Psoas muscle (tissue), 8 donors: ENCODE results near the gene SMIM41. TPM values are rescaled to one million over a fixed set of nuclear protein-coding genes. Genes with fewer than 3 reads are reported as not detected.

Experiments
- ATAC-seq, 4 donors: fragments of 200-7000 bp; cut with Tn5 transposase; one replicate each; pipeline ENCODE4 v1.9.1; 2020; ENCODE audit warnings: moderate library complexity in 3 of 4, mild to moderate bottlenecking in 2 of 4
- DNase-seq, 2 donors: peaks; one replicate each; pipeline ENCODE4 v3.0.0-alpha.2; 2020
- H3K27ac ChIP-seq: fragments of 200-600 bp; one replicate; pipeline ENCODE4 v1.8.0; 2022
- H3K27me3 ChIP-seq, 3 donors: fragments of 200-600 bp in 1 of 3; one replicate each; pipeline versions ENCODE4 v1.6.1 to v1.8.0; 2013 to 2022; ENCODE audit warnings: low read length in 2 of 3, mild to moderate bottlenecking in 2 of 3, moderate library complexity in 1 of 3; ENCODE audit not compliant: insufficient read depth in 3 of 3
- H3K36me3 ChIP-seq, 2 donors: fragments of 200-600 bp in 1 of 2; one replicate each; pipeline versions ENCODE4 v1.6.1 to v1.8.0; 2013 to 2022; ENCODE audit warnings: low read depth in 1 of 2, mild to moderate bottlenecking in 1 of 2, moderate library complexity in 1 of 2; ENCODE audit not compliant: insufficient read depth in 1 of 2
- H3K4me1 ChIP-seq: fragments of 200-600 bp; one replicate; pipeline ENCODE4 v1.8.0; 2022
- H3K4me3 ChIP-seq: fragments of 200-600 bp; one replicate; pipeline ENCODE4 v1.8.0; 2022; ENCODE audit warnings: mild to moderate bottlenecking
- H3K9me3 ChIP-seq: fragments of 200-600 bp; one replicate; pipeline ENCODE4 v1.8.0; 2022
- WGBS, 3 donors: extraction: QIAGEN DNeasy Blood & Tissue Kit; methylation state at CpG; one replicate each; pipeline versions ENCODE4 v1.1.6 to v1.1.7; 2013; 5-methylcytosine and 5-hydroxymethylcytosine counted together
- intact Hi-C, 2 donors: fragments of 100-400 bp; cut with DNase I; formaldehyde crosslinking; loops; one replicate each; pipeline versions ENCODE4 v1.11.0 to v1.14.2; 2022
- polyA plus RNA-seq, 3 donors: library from polyadenylated mRNA; stranded (reverse); fragments of 200-250 nt; gene quantifications; one replicate each; pipeline ENCODE4 v1.2.3, GENCODE V29; 2013
- total RNA-seq, 4 donors: library from RNA; stranded (reverse); fragmentation: NEBNext Ultra II Directional in 2 of 4; extraction: Animal tissue kit (Norgen Biotek cat#: 25700) in 2 of 4; gene quantifications; one replicate each; pipeline versions ENCODE4 v1.2.1 to v1.2.4, GENCODE V29; 2021 to 2023
- TF ChIP-seq, protein P1 (sequence below): fragments of 200-600 bp; IDR thresholded peaks from one replicate; pipeline ENCODE4 v1.8.0; 2022; ENCODE audit warnings: antibody characterized with exemption
- donor health status: healthy with polysubstance abuse.
- donor health status: DM: no; HTN: no; CAD: no; lungs with moderate emphysema.
- donor health status: Bipolar disorder and iron deficiency.
- donor health status: healthy.
- donor health status: DM: yes; HTN: yes; CAD: no.
- donor health status: DM: no; HTN: no; CAD: no.
- donor health status: DM: no; HTN: no; CAD: no.
- donor health status: DM: yes; HTN: yes; CAD: no.

The SMIM41 gene
- total and polyA plus RNA-seq, 7 donors, result 0.16 to 0.32 (median 0.20) TPM; not detected in 4

DNA sequence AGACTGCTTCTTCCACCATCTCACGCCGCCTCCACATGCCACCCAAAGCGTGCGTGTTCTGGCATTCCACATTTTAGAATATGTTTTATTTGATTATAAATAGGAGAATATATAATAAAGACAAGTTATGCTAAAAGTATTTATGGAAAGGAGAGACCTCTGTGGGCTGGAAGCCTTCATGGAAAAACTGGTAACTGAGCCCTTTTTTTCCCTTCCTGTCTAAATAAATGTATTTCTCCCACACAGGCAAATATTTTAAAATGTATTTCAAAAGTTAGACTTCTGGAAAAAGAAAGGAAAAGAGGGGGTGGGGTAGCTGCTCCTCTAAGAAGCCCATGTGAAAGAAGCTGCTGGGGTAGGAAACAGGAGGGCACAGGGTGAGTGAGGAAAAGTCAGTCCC lies 44.3 kb upstream of the SMIM41 start:
- 92 to 99% (median 94%) methylated on average over 4 of the region's 4 CpGs for WGBS, 3 donors
- Histone ChIP-seq H3K27ac (peak overlapping the region; percentile 93), H3K9me3 (no peaks in the 10 kb centered on the region), H3K4me3 (no peak overlapping the region), H3K36me3 (no peaks in the 10 kb centered on the region), H3K27me3 (no peaks in the 10 kb centered on the region), H3K4me1 (peaks cover 50% of the 10 kb centered on the region)
- TF ChIP-seq, protein P1, sequence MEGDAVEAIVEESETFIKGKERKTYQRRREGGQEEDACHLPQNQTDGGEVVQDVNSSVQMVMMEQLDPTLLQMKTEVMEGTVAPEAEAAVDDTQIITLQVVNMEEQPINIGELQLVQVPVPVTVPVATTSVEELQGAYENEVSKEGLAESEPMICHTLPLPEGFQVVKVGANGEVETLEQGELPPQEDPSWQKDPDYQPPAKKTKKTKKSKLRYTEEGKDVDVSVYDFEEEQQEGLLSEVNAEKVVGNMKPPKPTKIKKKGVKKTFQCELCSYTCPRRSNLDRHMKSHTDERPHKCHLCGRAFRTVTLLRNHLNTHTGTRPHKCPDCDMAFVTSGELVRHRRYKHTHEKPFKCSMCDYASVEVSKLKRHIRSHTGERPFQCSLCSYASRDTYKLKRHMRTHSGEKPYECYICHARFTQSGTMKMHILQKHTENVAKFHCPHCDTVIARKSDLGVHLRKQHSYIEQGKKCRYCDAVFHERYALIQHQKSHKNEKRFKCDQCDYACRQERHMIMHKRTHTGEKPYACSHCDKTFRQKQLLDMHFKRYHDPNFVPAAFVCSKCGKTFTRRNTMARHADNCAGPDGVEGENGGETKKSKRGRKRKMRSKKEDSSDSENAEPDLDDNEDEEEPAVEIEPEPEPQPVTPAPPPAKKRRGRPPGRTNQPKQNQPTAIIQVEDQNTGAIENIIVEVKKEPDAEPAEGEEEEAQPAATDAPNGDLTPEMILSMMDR, result no peak
- no peak for DNase-seq
- intact Hi-C loops, result no loop called here
- no peak for ATAC-seq

DNA sequence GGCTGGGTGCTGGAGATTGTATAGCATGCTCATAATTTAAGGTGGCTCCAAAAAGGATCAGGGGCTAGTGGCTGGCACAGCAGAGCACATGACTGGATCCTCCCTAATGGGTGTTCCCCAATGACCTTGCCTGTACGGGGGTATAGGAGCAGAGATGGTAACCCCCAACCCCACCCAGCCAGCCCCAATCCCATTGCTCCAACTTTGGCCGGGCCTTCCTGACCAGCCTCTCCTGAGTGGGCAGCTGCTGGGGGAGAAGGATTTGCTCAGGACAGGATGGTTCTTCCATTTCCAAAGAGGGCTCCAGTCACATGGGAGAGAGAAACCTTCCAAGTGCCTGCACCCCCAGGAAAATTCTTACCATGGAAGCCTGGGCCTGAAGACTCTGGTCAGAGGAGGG lies 43.6 kb upstream of the SMIM41 start:
- H3K27ac ChIP-seq, result peak overlapping the region; percentile 93
- ATAC-seq (no peak), DNase-seq (no peak)
- TF ChIP-seq, protein P1, result no peak
- H3K4me3 ChIP-seq, result no peak overlapping the region
- H3K4me1 ChIP-seq, result peaks cover 50% of the 10 kb centered on the region
- WGBS, 3 donors, result 63 to 88% (median 76%) methylated on average over 2 of the region's 2 CpGs
- no peaks in the 10 kb centered on the region for H3K27me3 ChIP-seq
- no peaks in the 10 kb centered on the region for H3K9me3 ChIP-seq
- H3K36me3 ChIP-seq, result no peaks in the 10 kb centered on the region
- intact Hi-C loops, result no loop called here

DNA sequence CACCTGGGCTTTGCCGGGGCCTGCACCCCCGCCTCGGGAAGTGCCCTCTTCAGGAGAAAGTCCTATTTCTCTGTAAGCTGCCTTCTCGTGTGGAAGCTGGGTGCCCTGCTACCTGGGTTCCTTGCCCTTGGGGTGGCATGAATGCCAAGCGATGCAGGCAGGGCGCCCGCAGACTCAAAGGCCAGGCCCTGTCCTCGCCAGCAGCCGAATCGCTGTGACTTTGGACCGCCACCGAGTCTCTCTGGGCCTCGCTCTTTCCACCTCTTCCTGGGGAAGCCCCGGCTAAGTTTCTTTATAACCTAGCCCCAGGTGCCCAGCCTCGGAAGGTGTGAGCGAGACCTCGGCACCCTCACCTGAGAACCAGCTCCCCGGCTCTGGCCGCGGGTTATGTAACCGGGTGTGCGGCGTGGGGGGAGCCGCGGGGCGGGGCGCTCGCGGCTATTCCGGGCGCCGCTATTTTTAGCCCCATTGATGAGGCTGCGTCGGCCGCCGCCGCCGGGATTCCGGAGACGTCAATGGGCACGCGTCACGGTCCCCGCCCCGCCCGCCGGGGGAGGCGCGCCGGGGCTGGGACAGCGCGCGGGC lies 42.8 kb upstream of the SMIM41 start:
- H3K4me3 ChIP-seq, result peak overlapping the region; percentile 62
- 4 to 21% (median 4%) methylated on average over 27 to 53 of the region's 53 CpGs for WGBS, 3 donors
- peaks cover 55% of the 10 kb centered on the region for H3K4me1 ChIP-seq
- intact Hi-C loops, result no loop called here
- H3K36me3 ChIP-seq, result no peaks in the 10 kb centered on the region
- no peaks in the 10 kb centered on the region for H3K27me3 ChIP-seq
- TF ChIP-seq, protein P1, result no peak
- no peaks in the 10 kb centered on the region for H3K9me3 ChIP-seq
- ATAC-seq (peak; percentile 72 to 79 (median 72)), DNase-seq (peak; percentile 90 to 95)
- H3K27ac ChIP-seq, result peak overlapping the region; percentile 93

DNA sequence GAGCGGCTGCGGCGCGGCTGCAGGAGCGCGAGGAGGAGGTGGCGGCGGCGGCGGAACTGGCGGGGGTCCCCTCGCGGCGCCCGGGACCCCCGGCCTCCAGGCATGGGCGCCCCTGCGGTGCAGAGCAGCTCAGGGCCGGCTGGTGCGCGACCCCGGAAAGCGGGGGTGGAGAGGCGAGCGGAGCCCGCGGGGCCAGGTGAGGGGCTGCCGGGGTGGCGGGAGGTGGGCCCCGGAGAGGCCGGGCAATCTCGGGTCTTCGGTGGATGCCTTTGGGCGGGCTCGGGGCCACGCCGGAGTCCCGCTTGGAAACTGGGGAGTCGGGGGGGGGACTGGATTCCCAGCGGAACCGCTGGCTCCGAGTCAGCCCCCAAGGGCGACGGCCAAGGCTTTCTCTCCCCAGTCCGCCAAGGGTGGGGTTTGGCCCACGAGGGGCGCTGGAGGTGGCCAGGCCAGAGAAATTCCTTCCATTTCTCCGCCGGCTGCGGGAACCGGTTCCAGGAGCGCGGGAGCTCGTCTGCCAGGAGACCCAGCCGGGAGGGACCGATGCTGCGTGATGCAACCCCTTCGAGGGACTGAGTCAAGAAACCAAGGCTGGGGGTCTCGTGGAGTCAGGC lies 42.1 kb upstream of the SMIM41 start:
- H3K27ac ChIP-seq, result peak overlapping the region; percentile 93
- no peaks in the 10 kb centered on the region for H3K36me3 ChIP-seq
- 1% methylated on average over 25 to 59 of the region's 59 CpGs for WGBS, 3 donors
- DNase-seq (peak; percentile 82 to 84), ATAC-seq (no peak)
- no peaks in the 10 kb centered on the region for H3K9me3 ChIP-seq
- peaks cover 57% of the 10 kb centered on the region for H3K4me1 ChIP-seq
- intact Hi-C loops, result no loop called here
- H3K4me3 ChIP-seq, result peak overlapping the region; percentile 76
- TF ChIP-seq, protein P1, result no peak
- H3K27me3 ChIP-seq, result no peaks in the 10 kb centered on the region
